ENCODE data around the gene OR10AD1. TPM values are rescaled to one million over a fixed set of nuclear protein-coding genes. Genes with fewer than 3 reads are reported as not detected.

Gene OR10AD1
- total and polyA plus RNA-seq, 4 donors: not detected

- TF ChIP-seq HNF4A (conservative IDR thresholded peaks at IDR 0.05) (no peak), YY1 (IDR thresholded peaks at IDR 0.05) (no peak), CTCF (IDR thresholded peaks at IDR 0.05; ENCODE audit: low read depth, low read length, missing input control) (no peak), JUND (IDR thresholded peaks at IDR 0.05) (no peak)
Measured at GRCh38 chr12:48160046-48160445, 43.0 kb downstream of the OR10AD1 start (continued).

- 72% methylated on average over 3 of the region's 3 CpGs for WGBS
- peak overlapping the region; percentile 17 to 50 for H3K9ac ChIP-seq (ENCODE audit: low read depth in 1 of 2, low read length in 2 of 2)
- H3K4me3 ChIP-seq (ENCODE audit: low read depth in 1 of 3, low read length in 3 of 3): peak overlapping the region; percentile 16 to 97 (median 76)
- H3K27ac ChIP-seq (ENCODE audit: low read depth in 1 of 2, low read length in 2 of 2): peak overlapping the region; percentile 75 to 79
- no peak for TF ChIP-seq CTCF (IDR thresholded peaks at IDR 0.05; ENCODE audit: low read depth, low read length, missing input control)
- peak; percentile 59 for TF ChIP-seq TAF1 (conservative IDR thresholded peaks at IDR 0.05)
- TF ChIP-seq EGR1 (IDR thresholded peaks at IDR 0.05; ENCODE audit: low read depth in 2 of 2): no peak
- H3K36me3 ChIP-seq (ENCODE audit: control insufficient read depth in 4 of 4, insufficient read depth in 3 of 4, low read depth in 1 of 4, low read length in 3 of 4): peaks cover 1 to 4% (median 3%) of the 10 kb centered on the region in 4 donors
- H3K27me3 ChIP-seq (ENCODE audit: control insufficient read depth in 4 of 4, insufficient read depth in 4 of 4, low read length in 3 of 4): no peaks in the 10 kb centered on the region
- DNase-seq (ENCODE audit: low spot score): no peak
- no peaks in the 10 kb centered on the region for H3K9me3 ChIP-seq (ENCODE audit: control insufficient read depth in 4 of 4, low read length in 3 of 4)
- peaks cover 0 to 9% (median 7%) of the 10 kb centered on the region in 4 donors for H3K4me1 ChIP-seq (ENCODE audit: control insufficient read depth in 4 of 4, insufficient read depth in 4 of 4, low read length in 3 of 4)
Measured at GRCh38 chr12:48157889-48158370, 45.2 kb downstream of the OR10AD1 start.

GRCh38 chr12:48157018-48157888 lies 45.8 kb downstream of the OR10AD1 start, which contains the start of gene ASB8:
Gene ASB8, minus strand, starts transcription at chr12:48157515. Its CDS starts 4,019 bp downstream, at chr12:48153496.
- under 1% methylated on average over 56 of the region's 56 CpGs for WGBS
- H3K27me3 ChIP-seq (ENCODE audit: control insufficient read depth in 4 of 4, insufficient read depth in 4 of 4, low read length in 3 of 4): no peaks in the 10 kb centered on the region
- peaks cover 0 to 9% (median 7%) of the 10 kb centered on the region in 4 donors for H3K4me1 ChIP-seq (ENCODE audit: control insufficient read depth in 4 of 4, insufficient read depth in 4 of 4, low read length in 3 of 4)
- H3K27ac ChIP-seq (ENCODE audit: low read depth in 1 of 2, low read length in 2 of 2): peak within 1 kb of the TSS; percentile 75 to 79
- DNase-seq (ENCODE audit: low spot score): peak; percentile 98
- peak within 1 kb of the TSS; percentile 75 to 89 for H3K9ac ChIP-seq (ENCODE audit: low read depth in 1 of 2, low read length in 2 of 2)
- H3K4me3 ChIP-seq (ENCODE audit: low read depth in 1 of 3, low read length in 3 of 3): peak within 1 kb of the TSS; percentile 76 to 98 (median 97)
- H3K36me3 ChIP-seq (ENCODE audit: control insufficient read depth in 4 of 4, insufficient read depth in 3 of 4, low read depth in 1 of 4, low read length in 3 of 4): peaks cover 3 to 9% (median 7%) of the 10 kb centered on the region in 4 donors
- no peaks in the 10 kb centered on the region for H3K9me3 ChIP-seq (ENCODE audit: control insufficient read depth in 4 of 4, low read length in 3 of 4)
- TF ChIP-seq HNF4A (conservative IDR thresholded peaks at IDR 0.05): peak; percentile 5 to 19
- TF ChIP-seq HNF4G (IDR thresholded peaks at IDR 0.05): no peak
- TF ChIP-seq SP1 (IDR thresholded peaks at IDR 0.05): peak; percentile 38
- peak; percentile 97 for TF ChIP-seq TAF1 (conservative IDR thresholded peaks at IDR 0.05)
- TF ChIP-seq NR2F2 (IDR thresholded peaks at IDR 0.05): peak; percentile 77
- TF ChIP-seq YY1 (IDR thresholded peaks at IDR 0.05): peak; percentile 90
- TF ChIP-seq GABPA (IDR thresholded peaks at IDR 0.05 in 1 of 2, conservative IDR thresholded peaks at IDR 0.05 in 1 of 2): peak; percentile 85 to 96
- TF ChIP-seq FOXA1 (IDR thresholded peaks at IDR 0.05): peak; percentile 75
- peak; percentile 31 to 33 for TF ChIP-seq RXRA (IDR thresholded peaks at IDR 0.05)
- peak; percentile 75 for TF ChIP-seq ZBTB33 (IDR thresholded peaks at IDR 0.05)
- TF ChIP-seq FOXA2 (IDR thresholded peaks at IDR 0.05): peak; percentile 45
- TF ChIP-seq ATF3 (IDR thresholded peaks at IDR 0.05): no peak
- TF ChIP-seq CTCF (IDR thresholded peaks at IDR 0.05; ENCODE audit: low read depth, low read length, missing input control): peak; percentile 43
- TF ChIP-seq RAD21 (IDR thresholded peaks at IDR 0.05): peak; percentile 42 to 49

Measured in liver (tissue), 9 donors.